ENCODE data around the gene SPG11.

Gene SPG11

GRCh38 chr15:44593042-44593736 lies 70.3 kb downstream of the SPG11 start:
- TF ChIP-seq CTCF (conservative IDR thresholded peaks at IDR 0.05; ENCODE audit: low read depth): peak; percentile 58
- H3K27ac ChIP-seq: no peak overlapping the region
- ChIA-PET POLR2A (ENCODE audit: low non-redundant PET) (interaction anchor here (0.7 kb wide), 1 partner anchor 124 kb away, joined by 3 read pairs; no protein-coding TSS in a partner anchor), CTCF (interaction anchor here (0.6 to 1.2 kb wide), 3 partner anchors 18 to 144 kb away, joined by 3 to 4 read pairs (median 3); no protein-coding TSS in a partner anchor)
- no peak for DNase-seq (ENCODE audit: low spot score)

GRCh38 chr15:44591326-44591725 lies 72.1 kb downstream of the SPG11 start:
- ChIA-PET POLR2A (ENCODE audit: low non-redundant PET) (no interaction called here), CTCF (no interaction called here)
- H3K27ac ChIP-seq: no peak overlapping the region
- no peak for DNase-seq (ENCODE audit: low spot score)
- TF ChIP-seq CTCF (conservative IDR thresholded peaks at IDR 0.05; ENCODE audit: low read depth): no peak

GRCh38 chr15:44588541-44588940 lies 74.9 kb downstream of the SPG11 start:
- ChIA-PET CTCF (interaction anchor here (0.6 to 1.3 kb wide), 2 partner anchors 10 to 37 kb away, joined by 3 to 4 read pairs; no protein-coding TSS in a partner anchor), POLR2A (ENCODE audit: low non-redundant PET) (no interaction called here)
- H3K27ac ChIP-seq: no peak overlapping the region
- TF ChIP-seq CTCF (conservative IDR thresholded peaks at IDR 0.05; ENCODE audit: low read depth): no peak
- no peak for DNase-seq (ENCODE audit: low spot score)

GRCh38 chr15:44585633-44586032 lies 77.8 kb downstream of the SPG11 start:
- H3K27ac ChIP-seq: no peak overlapping the region
- ChIA-PET CTCF (interaction anchor here (0.8 to 1.1 kb wide), 3 partner anchors 13 to 153 kb away, joined by 3 to 4 read pairs (median 4); partner anchors contain the start of gene TRIM69), POLR2A (ENCODE audit: low non-redundant PET) (interaction anchor here (0.5 kb wide), 1 partner anchor 49 kb away, joined by 4 read pairs; no protein-coding TSS in a partner anchor)
- DNase-seq (ENCODE audit: low spot score): no peak
- TF ChIP-seq CTCF (conservative IDR thresholded peaks at IDR 0.05; ENCODE audit: low read depth): no peak

- peak; percentile 73 for TF ChIP-seq CTCF (conservative IDR thresholded peaks at IDR 0.05; ENCODE audit: low read depth)
- H3K27ac ChIP-seq: 0 out of 2 replicates have a peak overlapping the region, but pooled peaks have one; percentile 6
- DNase-seq (ENCODE audit: low spot score): no peak
- ChIA-PET CTCF (interaction anchor here (0.6 kb wide), 4 partner anchors 21 to 368 kb away, joined by 3 to 9 read pairs (median 3); no protein-coding TSS in a partner anchor), POLR2A (ENCODE audit: low non-redundant PET) (no interaction called here)
Measured at GRCh38 chr15:44584162-44584749, 79.2 kb downstream of the SPG11 start.

- ChIA-PET CTCF (interaction anchor here (0.6 kb wide), 1 partner anchor 37 kb away, joined by 3 read pairs; no protein-coding TSS in a partner anchor), POLR2A (ENCODE audit: low non-redundant PET) (interaction anchor here (0.7 kb wide), 1 partner anchor 521 kb away, joined by 3 read pairs; no protein-coding TSS in a partner anchor)
- no peak overlapping the region for H3K27ac ChIP-seq
- no peak for TF ChIP-seq CTCF (conservative IDR thresholded peaks at IDR 0.05; ENCODE audit: low read depth)
- no peak for DNase-seq (ENCODE audit: low spot score)
Measured at GRCh38 chr15:44580105-44580504, 83.4 kb downstream of the SPG11 start.
